Stimulated activated CD8-positive, alpha-beta memory T cell treated with anti-CD3 and anti-CD28 coated beads, Interleukin-7, amount 100 ng/mL, for 48 hours (primary cell): ENCODE measurements around the gene MCC.

Experiments used
- DNase-seq, 2 donors: peaks; one replicate each; pipeline ENCODE4 v3.0.0-alpha.2; 2020; ENCODE audit warnings: low read depth in 1 of 2; ENCODE audit errors: extremely low read depth in 1 of 2

MCC gene

GRCh38 chr5:113209498-113209897 lies 278.8 kb downstream of the MCC start:
- no peak for DNase-seq

GRCh38 chr5:113205807-113206206 lies 282.4 kb downstream of the MCC start:
- DNase-seq = no peak

GRCh38 chr5:113205323-113205722 lies 282.9 kb downstream of the MCC start:
- no peak for DNase-seq

GRCh38 chr5:113204525-113205161 lies 283.6 kb downstream of the MCC start:
- DNase-seq = no peak

GRCh38 chr5:113203916-113204315 lies 284.3 kb downstream of the MCC start:
- DNase-seq = no peak

- DNase-seq = no peak
Observed at GRCh38 chr5:113202746-113203716, 285.2 kb downstream of the MCC start.

- DNase-seq = no peak
Observed at GRCh38 chr5:113202287-113202686, 286.0 kb downstream of the MCC start.

GRCh38 chr5:113201715-113202114 lies 286.5 kb downstream of the MCC start:
- no peak for DNase-seq

- DNase-seq = no peak
Observed at GRCh38 chr5:113199122-113199905, 288.9 kb downstream of the MCC start.

- no peak for DNase-seq
Observed at GRCh38 chr5:113197456-113198200, 290.6 kb downstream of the MCC start.

GRCh38 chr5:113195771-113196170 lies 292.5 kb downstream of the MCC start:
- no peak for DNase-seq

GRCh38 chr5:113195251-113195650 lies 293.0 kb downstream of the MCC start:
- DNase-seq = no peak

- DNase-seq = no peak
Observed at GRCh38 chr5:113194591-113194990, 293.7 kb downstream of the MCC start.

GRCh38 chr5:113194125-113194524 lies 294.1 kb downstream of the MCC start:
- DNase-seq = no peak

GRCh38 chr5:113193311-113193978 lies 294.8 kb downstream of the MCC start:
- no peak for DNase-seq

- DNase-seq = no peak
Observed at GRCh38 chr5:113192541-113192940, 295.7 kb downstream of the MCC start.

GRCh38 chr5:113190347-113190746 lies 297.9 kb downstream of the MCC start:
- DNase-seq = no peak

GRCh38 chr5:113189291-113189690 lies 299.0 kb downstream of the MCC start:
- no peak for DNase-seq

- no peak for DNase-seq
Observed at GRCh38 chr5:113188436-113188835, 299.8 kb downstream of the MCC start.

GRCh38 chr5:113187906-113188305 lies 300.3 kb downstream of the MCC start:
- no peak for DNase-seq
